HG03060 (cell line): ENCODE measurements around the gene NEMP2.
"Not testable (repeated sequence)": the region's sequence is repeated elsewhere in the genome, so short reads cannot be mapped to it uniquely, and the experiment has no call there.

Experiments used
- ATAC-seq: cut with Tn5 transposase; IDR thresholded peaks from one replicate; pipeline ENCODE4 v1.9.1; 2021; ENCODE audit warnings: low read depth, moderate number of reproducible peaks; ENCODE audit not compliant: unreplicated experiment

The NEMP2 gene

GRCh38 chr2:190528521-190529001 is 6.0 kb downstream of the NEMP2 start:
- no peak for ATAC-seq

- ATAC-seq, result no peak
These were observed 6.6 kb downstream of the NEMP2 start for GRCh38 chr2:190527918-190528317.

- no peak for ATAC-seq
These were observed 7.3 kb downstream of the NEMP2 start for GRCh38 chr2:190527214-190527613.

DNA sequence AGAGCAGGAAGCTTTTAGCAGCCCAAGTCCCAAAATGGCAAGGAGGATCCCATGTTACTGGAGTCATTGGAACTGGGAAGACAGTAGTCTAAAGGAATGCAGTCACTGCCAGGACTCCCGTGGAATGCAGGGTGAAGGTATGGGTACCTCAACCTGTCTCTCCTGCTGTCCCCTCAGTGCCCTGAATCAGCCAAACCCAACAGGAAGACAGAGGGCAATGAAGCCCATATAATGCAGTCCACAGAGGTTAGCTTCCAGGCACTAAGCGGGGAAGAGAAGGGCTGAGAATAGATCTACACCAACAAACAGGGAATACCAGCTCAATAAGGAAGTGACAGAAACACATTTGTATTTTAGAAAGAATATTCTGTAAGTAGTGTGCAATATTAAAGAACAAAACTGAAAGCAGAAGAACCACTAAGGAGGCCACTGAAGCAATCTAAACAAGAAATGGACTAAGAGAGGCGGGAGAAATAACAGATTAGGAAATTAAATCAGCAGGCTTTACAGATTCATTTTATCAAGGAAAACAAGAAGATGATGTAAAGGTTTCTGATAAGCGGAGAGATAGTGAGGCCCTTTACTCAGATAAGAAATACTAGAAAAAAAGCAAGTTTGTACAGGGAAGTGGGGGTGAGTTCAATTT is 8.3 kb downstream of the NEMP2 start:
- ATAC-seq, result no peak

GRCh38 chr2:190524928-190525327 is 9.6 kb downstream of the NEMP2 start:
- no peak for ATAC-seq

DNA sequence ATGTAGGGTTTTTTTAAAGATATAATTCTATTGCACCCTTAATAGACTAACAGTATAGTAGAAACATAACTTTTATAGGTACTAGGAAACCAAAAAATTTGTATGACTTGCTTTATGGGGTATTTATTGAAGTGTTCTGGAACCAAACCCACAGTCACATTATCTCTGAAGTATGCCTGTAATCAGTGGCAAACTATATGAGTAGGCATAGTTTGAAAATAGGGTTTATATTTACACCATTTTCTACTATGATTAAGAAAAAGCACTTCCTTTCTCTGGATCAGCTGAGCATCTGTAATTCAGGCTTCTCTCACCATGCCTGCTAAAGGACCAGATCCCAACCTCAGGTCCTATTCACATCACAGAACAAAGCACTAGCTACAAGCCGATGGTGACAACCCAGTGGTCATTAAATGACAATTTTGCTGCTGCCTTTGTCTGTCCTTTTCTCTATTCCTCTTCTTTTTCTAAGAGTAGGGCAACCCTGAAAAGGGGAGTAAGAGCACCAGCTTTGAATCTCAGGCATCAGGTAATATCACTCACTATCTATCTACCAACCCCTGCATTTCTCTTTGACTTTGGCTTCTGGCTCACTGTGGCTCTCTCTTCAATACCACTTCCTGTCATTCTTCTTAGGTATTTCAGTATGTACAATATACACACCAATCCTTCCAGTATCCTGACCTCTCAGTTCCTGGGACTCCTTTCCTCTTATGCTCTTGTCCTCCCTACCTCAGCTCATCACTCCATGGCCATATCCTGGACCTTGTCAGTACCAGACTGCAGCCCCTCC is 14.4 kb downstream of the NEMP2 start:
- ATAC-seq, result no peak

DNA sequence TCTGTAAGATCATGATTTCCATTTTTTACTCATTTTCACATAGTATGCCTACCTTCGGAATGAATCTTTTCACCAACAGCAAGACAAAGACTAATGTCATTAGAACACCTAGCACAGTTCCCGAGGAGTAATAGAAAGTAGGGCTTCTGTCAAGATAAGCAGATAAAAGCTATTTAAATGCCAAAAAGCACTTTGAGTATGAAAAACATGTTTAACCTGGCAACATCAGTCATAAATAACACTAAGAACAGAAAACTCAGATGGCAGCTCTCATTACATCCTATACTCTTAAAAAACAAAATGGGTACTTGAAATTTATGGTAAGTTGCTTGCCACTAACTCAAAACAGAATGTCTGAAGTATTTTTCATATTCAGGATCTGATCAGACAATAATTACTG is 17.1 kb downstream of the NEMP2 start:
- no peak for ATAC-seq

DNA sequence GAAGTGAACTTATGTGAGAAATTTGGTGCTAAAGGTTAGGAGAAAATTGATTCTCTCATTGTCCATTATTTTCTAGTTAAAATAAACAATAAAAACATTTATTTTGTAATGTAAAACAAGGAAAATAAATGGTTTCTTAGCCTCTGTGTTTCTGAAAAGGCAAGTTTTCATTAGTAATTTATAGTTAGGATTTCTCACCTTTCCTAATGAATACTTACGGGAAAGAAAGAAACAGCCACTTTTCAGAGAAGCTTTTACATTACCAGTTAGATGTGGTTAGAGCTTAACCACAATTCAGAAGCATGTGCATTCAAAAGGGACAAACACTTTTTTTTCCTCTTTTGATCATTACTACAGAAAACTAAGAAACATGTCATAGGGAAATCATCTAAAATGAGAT is 18.8 kb downstream of the NEMP2 start:
- ATAC-seq, result no peak

DNA sequence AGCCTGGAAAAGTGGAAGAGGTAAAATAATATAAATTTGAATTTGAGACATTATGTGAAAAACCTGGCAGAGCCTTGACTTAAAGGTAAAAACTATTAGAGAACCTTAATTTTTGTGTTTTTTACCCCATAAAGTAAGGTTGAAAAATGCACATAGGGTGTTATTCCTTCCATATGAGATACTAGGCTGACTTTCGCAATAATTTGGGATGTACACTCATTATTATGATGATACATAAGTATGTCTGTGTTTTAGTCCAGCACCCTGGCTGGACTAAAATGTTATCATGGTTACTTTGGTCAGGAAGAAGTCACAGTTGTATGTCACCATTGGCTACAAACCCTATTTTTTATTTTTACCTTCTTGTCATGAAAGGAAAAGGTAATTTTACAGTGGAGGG is 19.8 kb downstream of the NEMP2 start:
- ATAC-seq, result no peak

DNA sequence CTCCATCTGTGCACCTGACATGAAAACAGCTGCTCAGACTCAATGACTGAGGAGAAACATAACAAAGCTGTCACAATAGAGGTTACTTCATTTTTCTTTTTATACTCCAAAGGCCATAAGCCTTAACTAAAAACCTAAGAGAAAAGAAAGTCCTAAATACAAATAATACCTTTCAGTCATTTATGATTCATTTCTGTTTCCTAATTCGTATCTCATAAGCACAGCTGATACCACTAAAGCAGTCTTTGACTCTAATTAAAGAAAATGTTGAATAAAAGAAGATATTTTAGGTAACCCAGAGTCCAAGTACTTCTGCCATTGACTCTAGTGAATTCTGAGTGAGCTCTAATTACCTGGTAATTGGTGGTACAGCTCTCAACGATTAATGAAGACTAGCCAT is 20.6 kb downstream of the NEMP2 start:
- no peak for ATAC-seq

- no peak for ATAC-seq
These were observed 21.9 kb downstream of the NEMP2 start for GRCh38 chr2:190512539-190513095.

GRCh38 chr2:190511104-190511503 is 23.4 kb downstream of the NEMP2 start:
- ATAC-seq, result no peak

GRCh38 chr2:190509895-190510294 is 24.6 kb downstream of the NEMP2 start:
- not testable (repeated sequence) for ATAC-seq

DNA sequence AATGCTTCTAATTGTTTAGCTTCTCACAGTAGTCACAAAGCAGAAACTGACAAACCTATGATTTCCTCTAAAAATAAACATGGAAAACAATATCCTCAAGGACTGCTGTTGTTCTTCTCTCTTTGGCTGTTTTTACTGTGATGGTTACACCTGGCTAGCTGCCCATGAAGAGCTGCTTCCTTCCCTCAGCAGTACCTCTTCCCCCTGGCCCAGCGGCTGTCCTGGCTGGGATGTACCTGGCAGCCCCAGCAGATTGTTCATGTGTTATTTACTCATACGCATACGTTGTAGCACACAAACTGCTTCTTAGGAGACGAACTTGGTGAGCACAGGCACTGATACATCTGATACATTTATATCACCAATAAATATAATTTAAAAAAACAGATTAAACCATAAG is 27.4 kb downstream of the NEMP2 start:
- no peak for ATAC-seq

DNA sequence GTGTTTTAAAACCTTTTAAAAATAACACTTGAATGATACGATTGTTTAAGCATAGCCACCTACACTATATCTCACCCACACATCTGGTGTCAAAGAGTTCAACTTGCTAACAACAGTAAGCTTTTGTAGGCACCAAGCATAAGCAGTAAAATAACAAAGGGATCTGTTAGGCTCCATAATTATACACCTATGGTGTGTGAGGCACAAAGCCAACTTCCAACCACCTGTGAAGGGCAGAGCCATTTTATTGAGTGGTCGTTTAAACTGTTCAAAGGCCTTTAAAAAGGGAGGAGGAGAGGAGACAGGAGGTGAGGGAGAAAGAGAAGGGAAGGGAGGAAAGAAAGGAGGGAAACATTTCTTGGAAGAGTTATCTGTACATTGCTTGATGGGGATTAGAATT is 27.9 kb downstream of the NEMP2 start:
- no peak for ATAC-seq

GRCh38 chr2:190505696-190506095 is 28.8 kb downstream of the NEMP2 start:
- ATAC-seq, result no peak

- no peak for ATAC-seq
These were observed 29.6 kb downstream of the NEMP2 start for GRCh38 chr2:190504912-190505311.

GRCh38 chr2:190503088-190503487 is 31.4 kb downstream of the NEMP2 start:
- ATAC-seq, result no peak

- ATAC-seq, result no peak
These were observed 32.7 kb downstream of the NEMP2 start for GRCh38 chr2:190501702-190502407.

DNA sequence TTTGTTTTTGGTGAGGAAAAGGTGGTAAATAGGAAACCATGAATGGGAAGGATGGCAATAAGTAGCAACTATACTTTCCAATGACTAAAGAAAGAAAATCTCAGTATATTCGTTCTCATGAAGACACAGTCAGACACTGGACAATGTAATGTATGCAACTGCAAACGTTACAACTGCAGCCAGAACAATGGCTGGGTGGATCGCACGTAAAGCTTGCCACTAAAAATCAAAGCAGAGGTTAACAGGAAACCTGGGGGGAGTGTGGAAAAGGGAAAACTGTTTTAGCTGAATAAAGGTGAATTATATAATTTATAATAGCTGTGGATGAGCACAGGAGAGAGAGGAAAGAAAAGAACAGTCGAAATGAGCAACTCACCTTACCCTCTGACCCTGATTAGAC is 33.3 kb downstream of the NEMP2 start:
- ATAC-seq, result no peak

- no peak for ATAC-seq
These were observed 34.4 kb downstream of the NEMP2 start for GRCh38 chr2:190500054-190500502.
